B cell (primary cell): ENCODE results near the gene SMC6.

ENCODE experiments used
- EZH2 ChIP-seq: IDR thresholded peaks from 2 replicates; pipeline ENCODE4 v1.6.1; 2012; ENCODE audit warnings: borderline replicate concordance, low read depth, mild to moderate bottlenecking, moderate library complexity, low read length; ENCODE audit not compliant: insufficient read depth, poor library complexity, severe bottlenecking
- TF ChIP-seq, protein P1 (sequence below): fragments of 200-600 bp; IDR thresholded peaks from one replicate; pipeline ENCODE4 v1.8.0; 2022; ENCODE audit warnings: antibody characterized with exemption, mild to moderate bottlenecking

DNA sequence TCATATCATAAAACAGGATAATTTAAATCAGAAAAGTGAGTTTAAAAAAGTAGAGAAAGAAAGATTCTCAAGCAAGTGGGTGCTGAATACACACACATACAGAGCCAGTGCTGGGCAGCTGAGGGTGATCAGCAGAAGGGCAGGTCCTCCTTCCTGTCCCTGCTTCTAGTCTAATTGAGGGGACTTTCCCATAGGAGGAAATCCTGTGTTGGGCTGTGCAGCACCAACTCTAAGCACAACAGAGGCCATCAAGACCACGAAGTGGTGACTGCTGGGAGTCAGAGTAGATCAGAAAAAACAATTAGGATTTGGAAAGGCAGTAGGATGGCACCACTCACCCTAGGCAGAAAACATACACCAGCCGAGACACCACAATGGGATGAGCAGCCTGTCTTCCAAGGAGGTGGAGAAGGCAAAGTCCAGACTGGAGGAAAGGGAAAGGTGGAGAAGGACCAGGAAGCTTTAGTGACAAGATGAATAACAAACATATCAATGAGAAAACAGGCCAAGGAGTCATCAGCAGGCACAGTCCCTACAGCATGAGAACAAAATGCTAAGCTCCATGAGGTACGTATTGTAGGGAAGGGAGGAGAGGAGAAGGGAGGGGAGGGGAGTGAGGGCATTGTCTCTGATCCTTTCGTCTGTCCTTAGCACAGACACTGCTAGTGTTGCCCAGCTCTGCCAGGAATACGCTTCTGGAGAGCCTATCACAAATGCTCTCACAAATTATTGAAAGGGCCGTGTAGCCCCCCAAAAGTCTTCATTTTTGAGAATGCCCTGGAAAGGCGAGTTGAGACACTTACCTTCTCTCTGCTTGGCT, 45.9 kb upstream of the SMC6 start:
- TF ChIP-seq, protein P1, sequence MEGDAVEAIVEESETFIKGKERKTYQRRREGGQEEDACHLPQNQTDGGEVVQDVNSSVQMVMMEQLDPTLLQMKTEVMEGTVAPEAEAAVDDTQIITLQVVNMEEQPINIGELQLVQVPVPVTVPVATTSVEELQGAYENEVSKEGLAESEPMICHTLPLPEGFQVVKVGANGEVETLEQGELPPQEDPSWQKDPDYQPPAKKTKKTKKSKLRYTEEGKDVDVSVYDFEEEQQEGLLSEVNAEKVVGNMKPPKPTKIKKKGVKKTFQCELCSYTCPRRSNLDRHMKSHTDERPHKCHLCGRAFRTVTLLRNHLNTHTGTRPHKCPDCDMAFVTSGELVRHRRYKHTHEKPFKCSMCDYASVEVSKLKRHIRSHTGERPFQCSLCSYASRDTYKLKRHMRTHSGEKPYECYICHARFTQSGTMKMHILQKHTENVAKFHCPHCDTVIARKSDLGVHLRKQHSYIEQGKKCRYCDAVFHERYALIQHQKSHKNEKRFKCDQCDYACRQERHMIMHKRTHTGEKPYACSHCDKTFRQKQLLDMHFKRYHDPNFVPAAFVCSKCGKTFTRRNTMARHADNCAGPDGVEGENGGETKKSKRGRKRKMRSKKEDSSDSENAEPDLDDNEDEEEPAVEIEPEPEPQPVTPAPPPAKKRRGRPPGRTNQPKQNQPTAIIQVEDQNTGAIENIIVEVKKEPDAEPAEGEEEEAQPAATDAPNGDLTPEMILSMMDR: no peak
- TF ChIP-seq EZH2: no peak
